Chondrocyte (in vitro differentiated cells): Measurements from ENCODE around the gene SEPTIN2. TPM values are rescaled to one million over a fixed set of nuclear protein-coding genes. Genes with fewer than 3 reads are reported as not detected.
A peak's percentile ranks its signal among the peaks of the same experiment; 100 is the strongest.
"Not testable (repeated sequence)": the region's sequence is repeated elsewhere in the genome, so short reads cannot be mapped to it uniquely, and the experiment has no call there.

ENCODE experiments used
- DNase-seq: peaks from one replicate; pipeline ENCODE4 v3.0.0; 2021; ENCODE audit warnings: mixed read lengths, low spot score
- H3K27ac Mint-ChIP-seq: one replicate; pipeline ENCODE4 v1.8.0; 2021; ENCODE audit warnings: mild to moderate bottlenecking, moderate library complexity, mixed read lengths; ENCODE audit not compliant: unreplicated experiment
- H3K27me3 Mint-ChIP-seq: 2 replicates; pipeline ENCODE4 v1.8.0; 2021; ENCODE audit warnings: low read depth, mixed read lengths
- H3K36me3 Mint-ChIP-seq: 2 replicates; pipeline ENCODE4 v1.8.0; 2021; ENCODE audit warnings: low read depth, mixed read lengths
- H3K4me1 Mint-ChIP-seq: 2 replicates; pipeline ENCODE4 v1.8.0; 2021; ENCODE audit warnings: low read depth, mild to moderate bottlenecking, mixed read lengths
- H3K4me3 Mint-ChIP-seq: one replicate; pipeline ENCODE4 v1.8.0; 2021; ENCODE audit warnings: mild to moderate bottlenecking, moderate library complexity, mixed read lengths; ENCODE audit not compliant: unreplicated experiment
- H3K9me3 Mint-ChIP-seq: 2 replicates; pipeline ENCODE4 v1.8.0; 2021; ENCODE audit warnings: low read depth, mixed read lengths
- CTCF ChIP-seq: fragments of 200-600 bp; sonication (generic); IDR thresholded peaks from 2 replicates; pipeline ENCODE4 v1.5.0; 2021; ENCODE audit warnings: antibody characterized with exemption, mild to moderate bottlenecking, moderate library complexity
- total RNA-seq: library from RNA; stranded (reverse); gene quantifications from 3 replicates; pipeline ENCODE4 v1.2.1, GENCODE V29; 2021

Gene SEPTIN2
- total RNA-seq, 1 donor from 2014 or later = 465 TPM

GRCh38 chr2:241389697-241390096, 74.0 kb downstream of the SEPTIN2 start:
- Mint-ChIP-seq H3K9me3 (no peaks in the 10 kb centered on the region), H3K4me1 (peaks cover 30% of the 10 kb centered on the region), H3K27ac (no peak overlapping the region), H3K36me3 (peaks cover 3% of the 10 kb centered on the region), H3K27me3 (no peaks in the 10 kb centered on the region), H3K4me3 (no peak overlapping the region)
- no peak for TF ChIP-seq CTCF
- no peak for DNase-seq

- no peak for TF ChIP-seq CTCF
- peaks cover 6% of the 10 kb centered on the region for H3K36me3 Mint-ChIP-seq
- H3K27ac Mint-ChIP-seq = no peak overlapping the region
- peaks cover 27% of the 10 kb centered on the region for H3K4me1 Mint-ChIP-seq
- no peaks in the 10 kb centered on the region for H3K9me3 Mint-ChIP-seq
- no peak for DNase-seq
- no peaks in the 10 kb centered on the region for H3K27me3 Mint-ChIP-seq
- no peak overlapping the region for H3K4me3 Mint-ChIP-seq
Measured at GRCh38 chr2:241390301-241391206, 74.8 kb downstream of the SEPTIN2 start.

DNA sequence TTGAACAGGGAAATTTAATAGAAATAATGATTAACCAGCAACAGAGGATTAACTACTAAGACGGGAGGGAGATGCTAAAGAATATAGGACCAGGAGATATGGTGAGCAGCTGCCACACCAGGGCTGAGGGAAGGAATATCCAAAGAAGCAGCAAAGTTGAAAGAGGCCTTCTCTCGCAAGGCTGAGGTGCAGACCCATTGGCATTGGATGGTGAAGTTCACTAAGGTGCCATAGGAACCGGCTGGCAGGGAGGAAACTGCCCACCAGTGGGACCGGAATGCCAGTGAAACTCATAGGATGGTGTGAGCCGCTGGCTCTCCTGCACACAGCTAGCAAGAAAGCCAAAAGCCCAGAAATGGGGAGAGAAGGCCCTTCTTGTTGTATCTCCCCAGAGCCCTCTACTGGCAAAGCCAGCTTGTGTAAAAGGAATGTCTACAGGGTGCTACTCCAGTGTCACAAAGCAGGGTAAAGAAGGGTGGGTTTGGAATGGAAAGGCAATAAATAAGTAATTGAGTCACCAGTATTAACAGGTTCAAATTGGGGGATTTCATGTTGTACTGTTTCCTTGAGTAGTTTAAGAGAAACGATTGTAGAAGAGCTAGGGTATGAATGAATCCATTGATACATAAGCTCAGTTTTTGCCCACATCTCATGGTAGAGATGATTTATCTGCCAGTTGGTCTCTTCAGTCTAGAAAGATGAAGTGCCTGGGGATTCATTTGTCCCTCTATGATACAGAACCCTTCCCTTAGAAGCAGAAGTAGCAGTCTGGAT, 76.4 kb downstream of the SEPTIN2 start:
- peak; percentile 69 for TF ChIP-seq CTCF

GRCh38 chr2:241392753-241393152, 77.0 kb downstream of the SEPTIN2 start:
- peaks cover 15% of the 10 kb centered on the region for H3K4me1 Mint-ChIP-seq
- DNase-seq, H3K27ac Mint-ChIP-seq, H3K4me3 Mint-ChIP-seq, H3K36me3 Mint-ChIP-seq, H3K27me3 Mint-ChIP-seq, H3K9me3 Mint-ChIP-seq: not testable (repeated sequence)

More for the DNA sequence above, 76.4 kb downstream of the SEPTIN2 start:
- H3K27me3 Mint-ChIP-seq = no peaks in the 10 kb centered on the region
- no peak overlapping the region for H3K4me3 Mint-ChIP-seq
- peaks cover 15% of the 10 kb centered on the region for H3K4me1 Mint-ChIP-seq
- DNase-seq = no peak
- H3K27ac Mint-ChIP-seq = no peak overlapping the region
- H3K9me3 Mint-ChIP-seq = no peaks in the 10 kb centered on the region
- H3K36me3 Mint-ChIP-seq = peaks cover 8% of the 10 kb centered on the region

DNA sequence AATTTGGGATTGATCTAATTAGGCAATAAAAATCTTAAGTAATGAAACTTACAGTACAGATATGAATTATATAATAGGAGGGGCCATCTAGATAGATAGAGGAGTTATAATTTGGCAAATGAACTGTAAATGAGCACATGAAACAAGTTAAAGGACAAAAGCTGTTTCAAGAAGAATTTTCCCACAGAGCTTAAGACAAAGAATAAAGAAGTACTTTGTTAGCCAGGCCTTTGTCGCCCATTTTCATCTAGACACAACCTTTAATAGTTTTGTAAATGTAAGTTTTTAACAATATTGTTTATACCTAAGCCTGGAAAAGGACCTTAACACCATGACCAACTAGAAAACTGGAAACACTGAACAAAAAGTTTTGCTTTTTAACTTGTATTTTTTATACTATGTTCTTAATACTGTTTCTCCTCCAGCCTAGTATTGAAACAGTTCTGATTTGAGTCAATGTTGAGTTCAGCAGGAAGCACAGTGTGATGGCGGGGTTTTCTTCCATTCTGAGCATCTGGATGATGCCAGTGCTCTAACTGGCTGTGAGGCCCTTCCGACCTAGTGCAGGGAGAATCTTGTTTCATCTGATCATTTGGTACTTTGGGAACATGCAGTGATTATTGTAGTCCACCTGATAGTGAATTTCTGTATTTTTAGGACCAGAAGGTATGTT, 77.9 kb downstream of the SEPTIN2 start:
- Mint-ChIP-seq H3K27ac (no peak overlapping the region), H3K4me1 (peaks cover 15% of the 10 kb centered on the region), H3K9me3 (no peaks in the 10 kb centered on the region), H3K36me3 (peaks cover 8% of the 10 kb centered on the region), H3K27me3 (no peaks in the 10 kb centered on the region), H3K4me3 (no peak overlapping the region)
- DNase-seq = no peak
- TF ChIP-seq CTCF = no peak

- not testable (repeated sequence) for H3K4me3 Mint-ChIP-seq, H3K27me3 Mint-ChIP-seq, H3K36me3 Mint-ChIP-seq, H3K9me3 Mint-ChIP-seq, H3K4me1 Mint-ChIP-seq, H3K27ac Mint-ChIP-seq, DNase-seq
Measured at GRCh38 chr2:241396809-241397208, 81.1 kb downstream of the SEPTIN2 start.
